ENCODE data around the gene C1orf232. TPM values are rescaled to one million over a fixed set of nuclear protein-coding genes. Genes with fewer than 3 reads are reported as not detected.
A peak's percentile ranks its signal among the peaks of the same experiment; 100 is the strongest.

The C1orf232 gene
- total and polyA plus RNA-seq, 2 experiments from 2014 or later: not detected

- Histone ChIP-seq H3F3A (replicated peaks; ENCODE audit: low read depth) (no peaks in the 10 kb centered on the region), H3K36me3 (ENCODE audit: insufficient read depth) (no peaks in the 10 kb centered on the region), H2AFZ (no peak overlapping the region), H4K20me1 (replicated peaks; ENCODE audit: insufficient read depth) (no peaks in the 10 kb centered on the region), H3K79me2 (replicated peaks; ENCODE audit: insufficient read depth) (no peaks in the 10 kb centered on the region), H3K27me3 (ENCODE audit: insufficient read depth) (no peaks in the 10 kb centered on the region), H3K9me2 (ENCODE audit: insufficient read depth) (no peaks in the 10 kb centered on the region), H3K4me2 (no peak overlapping the region), H3K4me1 (ENCODE audit: insufficient read depth) (no peaks in the 10 kb centered on the region), H3K4me3 (no peak overlapping the region), H3K27ac (ENCODE audit: low read depth) (no peak overlapping the region)
- DNase-seq (ENCODE audit: low spot score) (no peak), ATAC-seq (no peak)
- Mint-ChIP-seq H3K4me1 (peaks cover 10% of the 10 kb centered on the region; the same call in 2 of the 3 replicates), H3K27ac (no peak overlapping the region), H3K27me3 (ENCODE audit: insufficient read depth, low read depth, poor library complexity) (no peaks in the 10 kb centered on the region), H3K36me3 (ENCODE audit: low read depth) (no peaks in the 10 kb centered on the region), H3K4me3 (no peak overlapping the region), H3K9me3 (no peaks in the 10 kb centered on the region; the same call in 2 of the 3 replicates)
- TF ChIP-seq STAT1 (IDR thresholded peaks at IDR 0.05; ENCODE audit: unreplicated experiment): no peak
- TF ChIP-seq JUNB (IDR thresholded peaks at IDR 0.05; ENCODE audit: unreplicated experiment): no peak
- TF ChIP-seq, protein P1, sequence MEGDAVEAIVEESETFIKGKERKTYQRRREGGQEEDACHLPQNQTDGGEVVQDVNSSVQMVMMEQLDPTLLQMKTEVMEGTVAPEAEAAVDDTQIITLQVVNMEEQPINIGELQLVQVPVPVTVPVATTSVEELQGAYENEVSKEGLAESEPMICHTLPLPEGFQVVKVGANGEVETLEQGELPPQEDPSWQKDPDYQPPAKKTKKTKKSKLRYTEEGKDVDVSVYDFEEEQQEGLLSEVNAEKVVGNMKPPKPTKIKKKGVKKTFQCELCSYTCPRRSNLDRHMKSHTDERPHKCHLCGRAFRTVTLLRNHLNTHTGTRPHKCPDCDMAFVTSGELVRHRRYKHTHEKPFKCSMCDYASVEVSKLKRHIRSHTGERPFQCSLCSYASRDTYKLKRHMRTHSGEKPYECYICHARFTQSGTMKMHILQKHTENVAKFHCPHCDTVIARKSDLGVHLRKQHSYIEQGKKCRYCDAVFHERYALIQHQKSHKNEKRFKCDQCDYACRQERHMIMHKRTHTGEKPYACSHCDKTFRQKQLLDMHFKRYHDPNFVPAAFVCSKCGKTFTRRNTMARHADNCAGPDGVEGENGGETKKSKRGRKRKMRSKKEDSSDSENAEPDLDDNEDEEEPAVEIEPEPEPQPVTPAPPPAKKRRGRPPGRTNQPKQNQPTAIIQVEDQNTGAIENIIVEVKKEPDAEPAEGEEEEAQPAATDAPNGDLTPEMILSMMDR (conservative IDR thresholded peaks at IDR 0.05; ENCODE audit: low read depth in 2 of 2): no peak
- TF ChIP-seq, protein P2, sequence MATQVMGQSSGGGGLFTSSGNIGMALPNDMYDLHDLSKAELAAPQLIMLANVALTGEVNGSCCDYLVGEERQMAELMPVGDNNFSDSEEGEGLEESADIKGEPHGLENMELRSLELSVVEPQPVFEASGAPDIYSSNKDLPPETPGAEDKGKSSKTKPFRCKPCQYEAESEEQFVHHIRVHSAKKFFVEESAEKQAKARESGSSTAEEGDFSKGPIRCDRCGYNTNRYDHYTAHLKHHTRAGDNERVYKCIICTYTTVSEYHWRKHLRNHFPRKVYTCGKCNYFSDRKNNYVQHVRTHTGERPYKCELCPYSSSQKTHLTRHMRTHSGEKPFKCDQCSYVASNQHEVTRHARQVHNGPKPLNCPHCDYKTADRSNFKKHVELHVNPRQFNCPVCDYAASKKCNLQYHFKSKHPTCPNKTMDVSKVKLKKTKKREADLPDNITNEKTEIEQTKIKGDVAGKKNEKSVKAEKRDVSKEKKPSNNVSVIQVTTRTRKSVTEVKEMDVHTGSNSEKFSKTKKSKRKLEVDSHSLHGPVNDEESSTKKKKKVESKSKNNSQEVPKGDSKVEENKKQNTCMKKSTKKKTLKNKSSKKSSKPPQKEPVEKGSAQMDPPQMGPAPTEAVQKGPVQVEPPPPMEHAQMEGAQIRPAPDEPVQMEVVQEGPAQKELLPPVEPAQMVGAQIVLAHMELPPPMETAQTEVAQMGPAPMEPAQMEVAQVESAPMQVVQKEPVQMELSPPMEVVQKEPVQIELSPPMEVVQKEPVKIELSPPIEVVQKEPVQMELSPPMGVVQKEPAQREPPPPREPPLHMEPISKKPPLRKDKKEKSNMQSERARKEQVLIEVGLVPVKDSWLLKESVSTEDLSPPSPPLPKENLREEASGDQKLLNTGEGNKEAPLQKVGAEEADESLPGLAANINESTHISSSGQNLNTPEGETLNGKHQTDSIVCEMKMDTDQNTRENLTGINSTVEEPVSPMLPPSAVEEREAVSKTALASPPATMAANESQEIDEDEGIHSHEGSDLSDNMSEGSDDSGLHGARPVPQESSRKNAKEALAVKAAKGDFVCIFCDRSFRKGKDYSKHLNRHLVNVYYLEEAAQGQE (IDR thresholded peaks at IDR 0.05; ENCODE audit: unreplicated experiment): no peak
Measured at GRCh38 chr1:26129778-26130177, 39.0 kb downstream of the C1orf232 start.

GRCh38 chr1:26127235-26128163 lies 41.3 kb downstream of the C1orf232 start:
- ATAC-seq (peak; percentile 39), DNase-seq (ENCODE audit: low spot score) (no peak)
- Mint-ChIP-seq H3K4me1 (peaks cover 10% of the 10 kb centered on the region; the same call in 2 of the 3 replicates), H3K27ac (0 out of 2 replicates have a peak overlapping the region, but pooled peaks have one; percentile 16), H3K27me3 (ENCODE audit: insufficient read depth, low read depth, poor library complexity) (no peaks in the 10 kb centered on the region), H3K36me3 (ENCODE audit: low read depth) (no peaks in the 10 kb centered on the region), H3K4me3 (no peak overlapping the region), H3K9me3 (no peaks in the 10 kb centered on the region)
- no peaks in the 10 kb centered on the region for H3K27me3 ChIP-seq (ENCODE audit: insufficient read depth)
- no peaks in the 10 kb centered on the region for H3K9me2 ChIP-seq (ENCODE audit: insufficient read depth)
- no peaks in the 10 kb centered on the region for H3K36me3 ChIP-seq (ENCODE audit: insufficient read depth)
- H3K79me2 ChIP-seq (replicated peaks; ENCODE audit: insufficient read depth): no peaks in the 10 kb centered on the region
- no peak overlapping the region for H2AFZ ChIP-seq
- H3K27ac ChIP-seq (ENCODE audit: low read depth): no peak overlapping the region
- no peaks in the 10 kb centered on the region for H4K20me1 ChIP-seq (replicated peaks; ENCODE audit: insufficient read depth)
- TF ChIP-seq STAT1 (IDR thresholded peaks at IDR 0.05; ENCODE audit: unreplicated experiment) (no peak), POLR2AphosphoS5 (IDR thresholded peaks at IDR 0.05; ENCODE audit: low read depth) (no peak), ZNF114 (CRISPR knock-in tag; IDR thresholded peaks at IDR 0.05) (no peak), CREB1 (CRISPR knock-in tag; IDR thresholded peaks at IDR 0.05; ENCODE audit: low read depth) (no peak), NANOG (IDR thresholded peaks at IDR 0.05; ENCODE audit: borderline replicate concordance) (no peak), EZH2 (IDR thresholded peaks at IDR 0.05; ENCODE audit: low read depth, unreplicated experiment) (no peak), ETS1 (IDR thresholded peaks at IDR 0.05) (no peak), EZH2phosphoT487 (IDR thresholded peaks at IDR 0.05; ENCODE audit: unreplicated experiment) (no peak), ZNF331 (CRISPR knock-in tag; IDR thresholded peaks at IDR 0.05; ENCODE audit: low read depth) (no peak)
- TF ChIP-seq, protein P1 (conservative IDR thresholded peaks at IDR 0.05; ENCODE audit: low read depth in 2 of 2): no peak
- H3K4me3 ChIP-seq: no peak overlapping the region
- H3K4me2 ChIP-seq: no peak overlapping the region
- H3K4me1 ChIP-seq (ENCODE audit: insufficient read depth): no peaks in the 10 kb centered on the region
- no peaks in the 10 kb centered on the region for H3F3A ChIP-seq (replicated peaks; ENCODE audit: low read depth)
